ENCODE results near the gene VWA8.

GRCh38 chr13:41605319-41606285 is 355.3 kb downstream of the VWA8 start:
- TF ChIP-seq, protein P1, sequence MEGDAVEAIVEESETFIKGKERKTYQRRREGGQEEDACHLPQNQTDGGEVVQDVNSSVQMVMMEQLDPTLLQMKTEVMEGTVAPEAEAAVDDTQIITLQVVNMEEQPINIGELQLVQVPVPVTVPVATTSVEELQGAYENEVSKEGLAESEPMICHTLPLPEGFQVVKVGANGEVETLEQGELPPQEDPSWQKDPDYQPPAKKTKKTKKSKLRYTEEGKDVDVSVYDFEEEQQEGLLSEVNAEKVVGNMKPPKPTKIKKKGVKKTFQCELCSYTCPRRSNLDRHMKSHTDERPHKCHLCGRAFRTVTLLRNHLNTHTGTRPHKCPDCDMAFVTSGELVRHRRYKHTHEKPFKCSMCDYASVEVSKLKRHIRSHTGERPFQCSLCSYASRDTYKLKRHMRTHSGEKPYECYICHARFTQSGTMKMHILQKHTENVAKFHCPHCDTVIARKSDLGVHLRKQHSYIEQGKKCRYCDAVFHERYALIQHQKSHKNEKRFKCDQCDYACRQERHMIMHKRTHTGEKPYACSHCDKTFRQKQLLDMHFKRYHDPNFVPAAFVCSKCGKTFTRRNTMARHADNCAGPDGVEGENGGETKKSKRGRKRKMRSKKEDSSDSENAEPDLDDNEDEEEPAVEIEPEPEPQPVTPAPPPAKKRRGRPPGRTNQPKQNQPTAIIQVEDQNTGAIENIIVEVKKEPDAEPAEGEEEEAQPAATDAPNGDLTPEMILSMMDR (IDR thresholded peaks at IDR 0.05), result no peak
- no peak for TF ChIP-seq POLR2AphosphoS5 (IDR thresholded peaks at IDR 0.05)
- no peak for TF ChIP-seq POLR2A (IDR thresholded peaks at IDR 0.05)

Measured in breast epithelium (tissue), 3 donors.